ENCODE measurements around the gene CRY2. TPM values are rescaled to one million over a fixed set of nuclear protein-coding genes. Genes with fewer than 3 reads are reported as not detected.

CRY2 gene
- total and polyA plus RNA-seq, 10 of the 15 experiments (the other 5 are each of a cell fraction or from before 2014, with no cell fraction given): 1.2 to 14.7 (median 8.1) TPM

- Histone ChIP-seq H3K27me3 (replicated peaks in 1 of 2; ENCODE audit: control insufficient read depth in 2 of 2, insufficient read depth in 2 of 2, low read length in 1 of 2) (no peaks in the 10 kb centered on the region; a peak in 1 of 4 replicates), H3K36me3 (ENCODE audit: control insufficient read depth in 2 of 2, insufficient read depth in 2 of 2, low read length in 1 of 2) (no peaks in the 10 kb centered on the region), H3K79me2 (ENCODE audit: control insufficient read depth, insufficient read depth, low read length) (no peaks in the 10 kb centered on the region), H4K20me1 (ENCODE audit: control insufficient read depth, insufficient read depth) (peaks cover 3% of the 10 kb centered on the region), H3K4me2 (ENCODE audit: control insufficient read depth, insufficient read depth) (no peak overlapping the region), H3K4me3 (no peak overlapping the region), H3K9ac (ENCODE audit: control insufficient read depth, insufficient read depth, low read length) (no peak overlapping the region), H3K4me1 (ENCODE audit: control insufficient read depth, insufficient read depth, low read length) (no peaks in the 10 kb centered on the region), H3K27ac (ENCODE audit: control insufficient read depth, insufficient read depth) (no peak overlapping the region), H3K9me3 (replicated peaks; ENCODE audit: control insufficient read depth, insufficient read depth, low read length) (no peaks in the 10 kb centered on the region), H2AFZ (ENCODE audit: control insufficient read depth, low read depth, low read length) (no peak overlapping the region)
- ChIA-PET SMC1A (ENCODE audit: uncharacterized antibody, unreplicated experiment) (interaction anchor here (0.6 to 1.6 kb wide), 3 partner anchors 9 to 159 kb away, joined by 3 read pairs; no protein-coding TSS in a partner anchor), CTCF (no interaction called here), RAD21 (ENCODE audit: unreplicated experiment) (no interaction called here), POLR2A (no interaction called here)
- DNase-seq (ENCODE audit: low read depth, low spot score) (no peak), ATAC-seq (no peak), FAIRE-seq (no peak)
- TF ChIP-seq CHD1 (IDR thresholded peaks at IDR 0.05; ENCODE audit: low read depth, low read length): no peak
- TF ChIP-seq POU2F2 (IDR thresholded peaks at IDR 0.05; ENCODE audit: borderline replicate concordance, low read depth, low read length): no peak
- in situ Hi-C loops (cut with MboI): no loop called here
- no TSS peak for BruUV-seq (replicated peaks)
- 43% methylated on average over 8 of the region's 8 CpGs for WGBS (ENCODE audit: insufficient coverage, insufficient replicate concordance, low lambda C conversion rate, missing lambda C conversion rate)
- intact Hi-C loops (cut with micrococcal nuclease; ENCODE audit: unreplicated experiment): no loop called here
These were observed 42.3 kb downstream of the CRY2 start for GRCh38 chr11:45889555-45889954.

GRCh38 chr11:45889966-45890365 is 42.7 kb downstream of the CRY2 start:
- intact Hi-C loops (cut with micrococcal nuclease; ENCODE audit: unreplicated experiment) (no loop called here), in situ Hi-C loops (cut with MboI) (no loop called here)
- H3K9me3 ChIP-seq (replicated peaks; ENCODE audit: control insufficient read depth, insufficient read depth, low read length): no peaks in the 10 kb centered on the region
- BruUV-seq (replicated peaks): no TSS peak
- ATAC-seq (no peak), DNase-seq (ENCODE audit: low read depth, low spot score) (no peak), FAIRE-seq (no peak)
- H4K20me1 ChIP-seq (ENCODE audit: control insufficient read depth, insufficient read depth): peaks cover 3% of the 10 kb centered on the region
- no peak overlapping the region for H2AFZ ChIP-seq (ENCODE audit: control insufficient read depth, low read depth, low read length)
- no peaks in the 10 kb centered on the region; a peak in 1 of 4 replicates for H3K27me3 ChIP-seq (replicated peaks in 1 of 2; ENCODE audit: control insufficient read depth in 2 of 2, insufficient read depth in 2 of 2, low read length in 1 of 2)
- ChIA-PET SMC1A (ENCODE audit: uncharacterized antibody, unreplicated experiment) (interaction anchor here (0.6 to 1.6 kb wide), 2 partner anchors 9 to 73 kb away, joined by 3 read pairs; no protein-coding TSS in a partner anchor), CTCF (no interaction called here), RAD21 (ENCODE audit: unreplicated experiment) (interaction anchor here (0.8 kb wide), 1 partner anchor 43 kb away, joined by 3 read pairs; no protein-coding TSS in a partner anchor), POLR2A (no interaction called here)
- H3K4me1 ChIP-seq (ENCODE audit: control insufficient read depth, insufficient read depth, low read length): no peaks in the 10 kb centered on the region
- H3K9ac ChIP-seq (ENCODE audit: control insufficient read depth, insufficient read depth, low read length): no peak overlapping the region
- H3K79me2 ChIP-seq (ENCODE audit: control insufficient read depth, insufficient read depth, low read length): no peaks in the 10 kb centered on the region
- no peak overlapping the region for H3K27ac ChIP-seq (ENCODE audit: control insufficient read depth, insufficient read depth)
- WGBS (ENCODE audit: insufficient coverage, insufficient replicate concordance, low lambda C conversion rate, missing lambda C conversion rate): 34% methylated on average over 9 of the region's 9 CpGs
- no peak overlapping the region for H3K4me2 ChIP-seq (ENCODE audit: control insufficient read depth, insufficient read depth)
- H3K4me3 ChIP-seq: no peak overlapping the region
- H3K36me3 ChIP-seq (ENCODE audit: control insufficient read depth in 2 of 2, insufficient read depth in 2 of 2, low read length in 1 of 2): no peaks in the 10 kb centered on the region
- TF ChIP-seq PML (IDR thresholded peaks at IDR 0.05; ENCODE audit: low read length) (no peak), NFYB (IDR thresholded peaks at IDR 0.05; ENCODE audit: insufficient read depth, low read depth, low read length) (no peak), NR2C1 (IDR thresholded peaks at IDR 0.05) (no peak), E2F8 (IDR thresholded peaks at IDR 0.05; ENCODE audit: low read depth, partially characterized antibody) (no peak), ZNF592 (IDR thresholded peaks at IDR 0.05) (no peak), SP1 (IDR thresholded peaks at IDR 0.05; ENCODE audit: low read depth, low read length) (no peak)
- TF ChIP-seq, protein P1, sequence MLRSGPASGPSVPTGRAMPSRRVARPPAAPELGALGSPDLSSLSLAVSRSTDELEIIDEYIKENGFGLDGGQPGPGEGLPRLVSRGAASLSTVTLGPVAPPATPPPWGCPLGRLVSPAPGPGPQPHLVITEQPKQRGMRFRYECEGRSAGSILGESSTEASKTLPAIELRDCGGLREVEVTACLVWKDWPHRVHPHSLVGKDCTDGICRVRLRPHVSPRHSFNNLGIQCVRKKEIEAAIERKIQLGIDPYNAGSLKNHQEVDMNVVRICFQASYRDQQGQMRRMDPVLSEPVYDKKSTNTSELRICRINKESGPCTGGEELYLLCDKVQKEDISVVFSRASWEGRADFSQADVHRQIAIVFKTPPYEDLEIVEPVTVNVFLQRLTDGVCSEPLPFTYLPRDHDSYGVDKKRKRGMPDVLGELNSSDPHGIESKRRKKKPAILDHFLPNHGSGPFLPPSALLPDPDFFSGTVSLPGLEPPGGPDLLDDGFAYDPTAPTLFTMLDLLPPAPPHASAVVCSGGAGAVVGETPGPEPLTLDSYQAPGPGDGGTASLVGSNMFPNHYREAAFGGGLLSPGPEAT (IDR thresholded peaks at IDR 0.05; ENCODE audit: low read depth): no peak

Measured in GM12878 (cell line).